GM12891 (cell line): Measurements from ENCODE around the gene ILK.

Experiments
- DNase-seq: peaks from one replicate; pipeline ENCODE4 v3.0.0; 2011; ENCODE audit warnings: low spot score; ENCODE audit not compliant: insufficient read length
- FAIRE-seq: peaks from 2 replicates; lab custom pipeline; 2011; peaks lifted over from hg19 to GRCh38; lab: Jason Lieb, UNC
- PAX5 ChIP-seq: IDR thresholded peaks from 2 replicates; pipeline ENCODE4 v1.6.1; 2011; ENCODE audit warnings: low read length, moderate library complexity, mild to moderate bottlenecking; ENCODE audit not compliant: insufficient read depth, severe bottlenecking
- POLR2A ChIP-seq: IDR thresholded peaks from 2 replicates; pipeline ENCODE4 v1.6.1; 2011; ENCODE audit warnings: low read depth, low read length, control low read depth
- POLR2AphosphoS5 ChIP-seq: IDR thresholded peaks from 2 replicates; pipeline ENCODE4 v1.6.1; 2011; ENCODE audit warnings: low read depth, low read length, control low read depth
- POU2F2 ChIP-seq: IDR thresholded peaks from 2 replicates; pipeline ENCODE4 v1.6.1; 2011; ENCODE audit warnings: low read depth, mild to moderate bottlenecking, control low read depth, low read length, moderate library complexity
- SPI1 ChIP-seq: IDR thresholded peaks from 2 replicates; pipeline ENCODE4 v1.6.1; 2011; ENCODE audit warnings: low read depth, low read length, control low read depth
- TAF1 ChIP-seq: IDR thresholded peaks from 2 replicates; pipeline ENCODE4 v1.6.1; 2011; ENCODE audit warnings: low read depth, low read length, control low read depth

The ILK gene

DNA sequence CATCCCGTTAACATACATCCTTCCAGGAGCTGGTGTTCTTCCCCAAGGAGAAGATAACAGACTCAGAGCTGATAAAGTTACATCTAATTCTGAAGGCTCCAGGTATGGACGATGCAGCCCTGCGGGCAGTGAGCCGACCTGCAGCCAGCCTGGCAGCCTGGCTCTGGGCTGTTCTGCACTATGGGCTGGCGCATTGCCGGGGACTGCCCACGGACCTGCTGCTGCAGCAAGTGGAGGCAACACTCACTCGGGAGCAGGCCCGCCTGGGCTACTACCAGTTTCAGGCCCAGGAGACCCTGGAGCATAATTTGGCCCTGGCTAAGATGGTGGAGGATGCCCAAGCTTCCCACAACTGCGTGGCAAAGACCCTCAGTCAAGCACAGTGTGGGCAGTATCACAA is 39.9 kb upstream of the ILK start:
- TF ChIP-seq POLR2A (no peak), POLR2AphosphoS5 (no peak), TAF1 (no peak), PAX5 (no peak), POU2F2 (no peak), SPI1 (no peak)
- FAIRE-seq (no peak), DNase-seq (no peak)

DNA sequence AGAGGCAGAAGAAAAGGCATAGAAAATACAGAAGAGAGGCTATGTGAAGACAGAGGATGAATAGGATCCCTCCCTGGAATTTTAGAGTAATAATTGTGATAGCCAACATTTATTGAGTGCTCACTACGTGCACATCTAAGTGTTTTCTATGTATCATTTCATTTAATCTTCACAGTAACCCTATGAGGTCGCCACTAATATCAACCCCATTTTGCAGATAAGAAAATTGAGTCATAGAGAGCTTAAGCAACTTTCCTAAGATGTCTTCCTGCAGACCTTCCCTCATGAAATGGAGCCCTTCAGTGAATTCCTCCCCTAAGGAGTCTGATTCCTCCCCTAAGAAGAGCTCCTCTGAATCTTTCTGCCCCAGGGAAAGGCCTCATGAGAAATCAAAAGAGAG is 38.2 kb upstream of the ILK start:
- DNase-seq (no peak), FAIRE-seq (no peak)
- TF ChIP-seq SPI1 (no peak), POU2F2 (no peak), POLR2AphosphoS5 (no peak), POLR2A (no peak), PAX5 (no peak), TAF1 (no peak)

DNA sequence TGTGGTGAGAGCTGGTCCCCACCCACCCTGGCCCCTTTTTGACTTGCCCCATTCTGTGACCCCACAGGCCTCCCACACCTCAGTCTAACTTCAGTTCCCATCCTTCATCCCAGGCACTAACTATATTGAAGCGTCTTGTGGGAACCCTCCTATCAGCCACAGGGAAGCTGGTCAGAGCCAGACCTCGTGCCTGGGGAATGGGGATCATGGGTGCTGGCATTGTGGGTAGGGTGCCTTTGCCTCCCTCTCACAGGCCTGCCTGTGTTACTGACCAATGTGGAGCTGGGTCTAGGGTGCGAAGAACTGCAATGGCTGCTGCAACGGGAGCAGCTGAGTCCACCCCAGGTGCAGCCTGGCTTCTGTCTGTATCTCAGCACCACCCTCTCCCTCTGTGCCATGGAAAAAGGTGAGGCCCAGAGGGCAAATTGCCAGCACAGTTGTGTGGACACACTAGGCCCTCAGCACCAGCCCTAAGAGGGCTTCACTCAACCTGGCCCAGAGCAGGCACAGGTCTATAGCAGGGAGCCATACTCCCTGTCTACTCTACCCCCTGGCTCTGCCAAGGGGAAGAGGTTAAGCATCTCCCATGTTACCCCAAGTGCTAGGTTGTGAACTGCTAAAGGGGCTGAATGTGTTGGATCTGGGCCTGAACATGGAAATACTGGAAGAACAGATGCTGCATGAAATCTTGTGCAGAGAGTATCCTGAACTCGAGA is 37.4 kb upstream of the ILK start:
- no peak for DNase-seq
- TF ChIP-seq TAF1 (no peak), POU2F2 (no peak), POLR2A (no peak), SPI1 (no peak), PAX5 (no peak), POLR2AphosphoS5 (no peak)
- FAIRE-seq, result no peak

DNA sequence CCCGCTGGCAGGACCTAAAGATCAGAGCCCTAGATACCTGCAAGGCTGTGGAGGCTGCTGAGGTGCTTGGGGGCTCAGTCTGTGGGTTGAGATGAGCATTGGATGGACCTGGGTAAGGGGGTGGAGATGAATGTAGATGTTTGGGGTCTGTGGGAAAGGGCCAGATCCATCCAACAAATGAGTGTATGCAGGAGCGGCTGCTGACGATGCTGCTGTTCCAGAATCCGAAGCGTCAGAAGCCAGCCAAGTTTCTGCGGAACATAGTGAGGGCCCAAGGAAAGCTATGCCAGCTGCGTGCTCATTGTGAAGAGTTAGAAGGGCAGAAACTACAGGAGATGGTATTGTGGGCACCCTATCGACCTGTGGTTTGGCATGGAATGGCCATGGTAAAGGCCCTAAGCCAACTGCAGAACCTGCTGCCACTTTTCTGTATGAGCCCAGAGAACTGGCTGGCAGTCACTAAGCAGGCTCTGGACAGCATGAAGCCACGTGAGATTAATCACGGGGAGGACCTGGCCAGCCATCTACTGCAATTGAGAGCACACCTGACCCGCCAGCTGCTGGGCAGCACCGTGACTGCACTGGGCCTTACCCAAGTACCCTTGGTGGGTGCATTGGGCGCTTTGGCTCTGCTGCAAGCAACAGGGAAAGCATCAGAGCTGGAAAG is 36.7 kb upstream of the ILK start:
- FAIRE-seq (no peak), DNase-seq (no peak)
- no peak for TF ChIP-seq POLR2A
- TF ChIP-seq POU2F2, result no peak
- TF ChIP-seq POLR2AphosphoS5, result no peak
- TF ChIP-seq SPI1, result no peak
- no peak for TF ChIP-seq TAF1
- TF ChIP-seq PAX5, result no peak

DNA sequence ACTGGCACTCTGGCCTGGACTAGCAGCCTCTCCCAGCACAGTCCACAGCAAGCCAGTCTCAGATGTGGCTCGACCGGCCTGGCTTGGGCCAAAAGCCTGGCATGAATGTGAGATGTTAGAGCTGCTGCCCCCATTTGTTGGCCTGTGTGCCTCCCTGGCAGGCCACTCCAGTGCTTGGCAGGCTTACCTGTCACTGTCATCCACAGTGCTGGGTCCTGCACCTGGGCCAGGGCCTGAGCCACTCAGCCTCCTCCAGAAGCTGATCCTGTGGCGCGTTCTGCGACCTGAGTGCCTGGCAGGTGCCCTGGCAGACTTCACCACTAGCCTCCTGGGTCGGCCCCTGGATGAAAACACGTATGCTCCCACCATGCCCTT is 36.2 kb upstream of the ILK start:
- no peak for FAIRE-seq
- TF ChIP-seq POLR2AphosphoS5 (no peak), PAX5 (no peak), POLR2A (no peak), SPI1 (no peak), POU2F2 (no peak), TAF1 (no peak)
- no peak for DNase-seq

DNA sequence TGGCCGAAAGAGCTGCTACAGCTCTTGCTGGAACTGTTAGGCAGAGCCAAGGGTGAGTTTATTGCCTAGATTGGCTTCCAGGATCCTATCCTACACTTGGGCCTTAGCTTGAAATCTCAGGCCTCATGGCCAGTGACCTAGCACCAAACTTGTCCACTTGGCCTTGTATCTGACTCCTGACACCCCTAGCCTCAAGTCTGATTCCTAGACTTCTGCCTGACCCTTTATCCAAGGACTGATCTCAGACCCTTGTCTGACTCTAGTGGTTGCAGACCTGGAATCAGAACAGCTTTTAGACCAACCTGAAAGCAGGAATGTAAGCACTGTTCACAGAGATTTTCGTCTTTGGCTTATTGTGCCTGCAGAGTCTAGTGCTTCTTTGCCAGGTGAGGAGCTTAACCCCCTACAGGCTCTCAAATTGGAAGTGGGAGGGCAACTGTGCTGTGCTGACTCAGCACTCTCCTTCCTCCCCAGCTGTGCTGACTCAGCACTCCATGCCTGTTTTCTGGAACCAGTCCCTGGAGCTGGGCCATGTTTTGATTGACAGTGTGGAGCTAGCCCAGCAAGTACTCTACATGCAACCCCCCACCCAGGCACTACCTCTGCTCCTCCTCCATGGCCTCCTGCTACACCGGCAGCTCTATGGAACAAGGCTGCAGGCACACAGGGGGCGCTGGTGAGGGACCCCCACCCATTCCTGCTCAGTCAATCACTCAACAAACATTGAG is 35.2 kb upstream of the ILK start:
- no peak for TF ChIP-seq TAF1
- no peak for TF ChIP-seq POLR2A
- no peak for TF ChIP-seq POLR2AphosphoS5
- no peak for TF ChIP-seq POU2F2
- no peak for TF ChIP-seq SPI1
- no peak for TF ChIP-seq PAX5
- FAIRE-seq, result peak; percentile 38
- no peak for DNase-seq

DNA sequence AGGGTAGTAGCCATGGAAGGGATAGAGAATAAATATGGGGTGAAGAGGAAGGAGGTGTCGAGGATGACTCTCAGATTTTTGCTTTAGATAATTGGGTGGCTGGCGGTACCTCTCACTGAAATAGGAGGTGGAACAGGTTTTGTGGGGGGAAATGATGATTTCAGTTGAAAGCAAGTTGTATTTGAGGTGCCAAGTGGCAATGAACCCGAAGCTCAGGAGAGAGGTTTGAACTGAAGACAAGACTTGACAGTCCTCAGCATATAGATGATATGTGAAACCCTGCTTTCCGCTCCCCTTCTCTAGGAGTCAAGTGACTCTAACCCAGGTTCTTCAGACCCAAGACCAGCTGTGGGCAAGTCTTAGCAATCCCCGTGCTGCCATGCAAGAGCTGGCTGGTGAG is 33.9 kb upstream of the ILK start:
- no peak for FAIRE-seq
- TF ChIP-seq PAX5 (no peak), POLR2A (no peak), POLR2AphosphoS5 (no peak), POU2F2 (no peak), SPI1 (no peak), TAF1 (no peak)
- no peak for DNase-seq

DNA sequence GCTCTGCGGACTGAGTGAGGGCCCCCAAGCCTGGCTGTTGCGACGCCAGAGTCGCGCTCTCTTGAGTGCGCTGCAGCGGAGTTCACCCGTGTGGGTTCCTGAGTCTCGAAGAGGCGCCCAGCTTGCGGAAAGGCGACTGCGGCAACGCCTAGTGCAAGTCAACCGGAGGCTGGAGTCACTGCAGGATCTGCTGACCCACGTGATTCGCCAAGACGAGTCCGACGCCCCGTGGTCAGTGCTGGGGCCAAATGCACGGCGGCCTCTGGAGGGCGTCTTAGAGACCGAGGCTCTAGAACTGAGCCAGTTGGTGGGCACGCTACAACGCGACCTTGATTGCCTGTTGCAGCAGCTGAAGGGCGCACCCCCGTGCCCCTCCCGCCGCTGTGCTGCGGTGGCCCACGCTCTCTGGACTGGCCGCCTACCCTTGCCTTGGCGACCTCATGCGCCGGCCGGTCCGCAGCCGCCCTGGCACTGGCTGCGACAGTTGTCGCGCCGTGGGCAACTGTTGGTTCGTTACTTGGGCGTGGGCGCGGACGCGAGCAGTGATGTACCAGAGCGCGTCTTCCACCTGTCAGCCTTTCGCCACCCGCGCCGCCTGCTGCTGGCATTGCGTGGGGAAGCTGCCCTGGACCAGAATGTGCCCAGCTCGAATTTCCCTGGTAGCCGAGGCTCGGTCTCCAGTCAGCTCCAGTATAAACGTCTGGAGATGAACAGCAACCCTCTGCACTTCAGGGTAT is 32.7 kb upstream of the ILK start:
- TF ChIP-seq TAF1, result no peak
- DNase-seq (no peak), FAIRE-seq (no peak)

DNA sequence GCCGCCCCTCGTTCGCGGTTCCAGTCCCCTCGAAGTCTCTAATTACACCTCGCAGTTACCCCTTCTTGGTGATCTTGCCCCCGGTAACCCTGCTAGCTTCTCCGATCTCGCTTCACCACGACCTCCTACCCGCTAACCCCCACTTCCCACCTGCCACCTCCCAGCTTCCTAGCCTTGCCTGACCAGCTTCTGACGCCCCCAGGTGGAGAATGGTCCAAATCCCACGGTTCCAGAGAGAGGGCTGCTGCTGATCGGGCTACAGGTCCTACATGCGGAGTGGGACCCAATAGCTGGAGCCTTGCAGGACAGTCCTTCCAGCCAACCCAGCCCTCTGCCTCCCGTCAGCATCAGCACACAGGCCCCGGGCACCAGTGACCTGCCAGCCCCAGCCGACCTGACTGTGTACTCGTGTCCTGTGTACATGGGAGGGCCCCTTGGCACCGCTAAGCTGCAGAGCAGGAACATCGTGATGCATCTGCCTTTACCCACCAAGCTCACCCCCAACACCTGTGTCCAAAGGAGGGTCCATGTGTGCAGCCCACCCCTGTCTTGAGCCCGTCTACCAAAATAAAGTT is 32.1 kb upstream of the ILK start:
- no peak for DNase-seq
- TF ChIP-seq SPI1 (no peak), POLR2AphosphoS5 (no peak), TAF1 (no peak), POU2F2 (no peak), PAX5 (no peak), POLR2A (no peak)
- FAIRE-seq, result no peak
